SK-N-SH treated with all-trans-retinoic acid at 6 μM for 48 hours (cell line): ENCODE data around the gene ENHO.
"Not testable (repeated sequence)": the region's sequence is repeated elsewhere in the genome, so short reads cannot be mapped to it uniquely, and the experiment has no call there.

Source experiments
- ATAC-seq: fragments of 200-7000 bp; cut with Tn5 transposase; 3 replicates; pipeline ENCODE4 v1.9.1; 2020; ENCODE audit warnings: mild to moderate bottlenecking, moderate library complexity
- ARNTL ChIP-seq: fragments of 450-650 bp; formaldehyde crosslinking; IDR thresholded peaks from 2 replicates; pipeline ENCODE4 v1.5.0; 2020; ENCODE audit warnings: low read depth, mild to moderate bottlenecking, moderate library complexity, borderline replicate concordance
- CREB5 ChIP-seq: fragments of 250-450 bp; sonication (Bioruptor Pico); IDR thresholded peaks from 2 replicates; pipeline ENCODE4 v1.5.1; 2020; ENCODE audit warnings: low read depth, mild to moderate bottlenecking, moderate library complexity
- CSDC2 ChIP-seq: fragments of 250-450 bp; sonication (Bioruptor Pico); IDR thresholded peaks from 2 replicates; pipeline ENCODE4 v1.5.0; 2020; ENCODE audit warnings: mild to moderate bottlenecking, moderate library complexity
- CSRNP3 ChIP-seq: fragments of 250-450 bp; sonication (Bioruptor Pico); IDR thresholded peaks from 2 replicates; pipeline ENCODE4 v1.5.1; 2021; ENCODE audit warnings: mild to moderate bottlenecking, moderate library complexity
- ESRRG ChIP-seq: fragments of 250-450 bp; sonication (Bioruptor Pico); IDR thresholded peaks from 2 replicates; pipeline ENCODE4 v1.6.1; 2021; ENCODE audit warnings: mild to moderate bottlenecking
- GLIS3 ChIP-seq: fragments of 250-450 bp; sonication (Bioruptor Pico); IDR thresholded peaks from 2 replicates; pipeline ENCODE4 v1.5.0; 2020; ENCODE audit warnings: mild to moderate bottlenecking, moderate library complexity
- ISL1 ChIP-seq: fragments of 250-450 bp; sonication (Bioruptor Pico); IDR thresholded peaks from 2 replicates; pipeline ENCODE4 v2.1.2; 2022; ENCODE audit warnings: mild to moderate bottlenecking, moderate library complexity
- OSR1 ChIP-seq: fragments of 250-450 bp; sonication (Bioruptor Pico); IDR thresholded peaks from 2 replicates; pipeline ENCODE4 v1.8.0; 2022; ENCODE audit warnings: moderate library complexity, mild to moderate bottlenecking, inconsistent platforms
- PATZ1 ChIP-seq: fragments of 250-450 bp; sonication (Bioruptor Pico); IDR thresholded peaks from 2 replicates; pipeline ENCODE4 v1.8.0; 2020; ENCODE audit warnings: mild to moderate bottlenecking, moderate library complexity, borderline replicate concordance
- POU6F1 ChIP-seq: fragments of 250-450 bp; sonication (Bioruptor Pico); IDR thresholded peaks from 2 replicates; pipeline ENCODE4 v1.8.0; 2021; ENCODE audit warnings: low read depth, mild to moderate bottlenecking, moderate library complexity, borderline replicate concordance
- PPARA ChIP-seq: fragments of 250-450 bp; sonication (Bioruptor Pico); IDR thresholded peaks from 2 replicates; pipeline ENCODE4 v1.5.0; 2020; ENCODE audit warnings: mild to moderate bottlenecking, borderline replicate concordance
- RARB ChIP-seq: fragments of 250-450 bp; sonication (Bioruptor Pico); IDR thresholded peaks from 2 replicates; pipeline ENCODE4 v1.8.0; 2021; ENCODE audit warnings: mild to moderate bottlenecking, moderate library complexity
- SNAI2 ChIP-seq: fragments of 250-450 bp; sonication (Bioruptor Pico); IDR thresholded peaks from 2 replicates; pipeline ENCODE4 v1.5.0; 2020; ENCODE audit warnings: mild to moderate bottlenecking, moderate library complexity
- TCF4 ChIP-seq: fragments of 250-450 bp; sonication (Bioruptor Pico); IDR thresholded peaks from 2 replicates; pipeline ENCODE4 v1.8.0; 2021; ENCODE audit warnings: mild to moderate bottlenecking, moderate library complexity, borderline replicate concordance
- TOX ChIP-seq: fragments of 250-450 bp; sonication (Bioruptor Pico); IDR thresholded peaks from 2 replicates; pipeline ENCODE4 v1.8.0; 2021; ENCODE audit warnings: mild to moderate bottlenecking, moderate library complexity, borderline replicate concordance
- TSHZ2 ChIP-seq: fragments of 250-450 bp; sonication (Bioruptor Pico); IDR thresholded peaks from 2 replicates; pipeline ENCODE4 v1.5.0; 2020; ENCODE audit warnings: mild to moderate bottlenecking, moderate library complexity
- ZC3H10 ChIP-seq: fragments of 250-450 bp; sonication (Bioruptor Pico); IDR thresholded peaks from 2 replicates; pipeline ENCODE4 v1.5.1; 2021; ENCODE audit warnings: mild to moderate bottlenecking, moderate library complexity
- ZFP3 ChIP-seq: fragments of 250-450 bp; sonication (Bioruptor Pico); IDR thresholded peaks from 2 replicates; pipeline ENCODE4 v1.5.0; 2020; ENCODE audit warnings: mild to moderate bottlenecking, moderate library complexity
- ZFP30 ChIP-seq: fragments of 450-650 bp; formaldehyde crosslinking; IDR thresholded peaks from 2 replicates; pipeline ENCODE4 v1.5.0; 2022; ENCODE audit warnings: mild to moderate bottlenecking, moderate library complexity
- ZNF565 ChIP-seq: fragments of 450-650 bp; formaldehyde crosslinking; conservative IDR thresholded peaks from 2 replicates; pipeline ENCODE4 v1.5.0; 2020; ENCODE audit warnings: low read depth, mild to moderate bottlenecking, moderate library complexity
- ZNF70 ChIP-seq: fragments of 450-650 bp; formaldehyde crosslinking; IDR thresholded peaks from 2 replicates; pipeline ENCODE4 v1.5.0; 2020; ENCODE audit warnings: mild to moderate bottlenecking, moderate library complexity
- ZNF8 ChIP-seq: fragments of 450-650 bp; formaldehyde crosslinking; IDR thresholded peaks from 2 replicates; pipeline ENCODE4 v1.5.0; 2020; ENCODE audit warnings: mild to moderate bottlenecking, moderate library complexity

Gene ENHO

GRCh38 chr9:34484678-34485077, 38.1 kb downstream of the ENHO start:
- no peak for TF ChIP-seq ZC3H10
- TF ChIP-seq ISL1 (CRISPR knock-in tag) = no peak
- TF ChIP-seq GLIS3 = no peak
- no peak for TF ChIP-seq TCF4 (CRISPR knock-in tag)
- TF ChIP-seq ZFP3 (CRISPR knock-in tag) = no peak
- no peak for TF ChIP-seq CSRNP3
- TF ChIP-seq ESRRG (CRISPR knock-in tag) = no peak
- TF ChIP-seq POU6F1 (CRISPR knock-in tag) = no peak
- no peak for TF ChIP-seq CSDC2 (CRISPR knock-in tag)
- no peak for TF ChIP-seq SNAI2 (CRISPR knock-in tag)
- no peak for TF ChIP-seq RARB (CRISPR knock-in tag)
- TF ChIP-seq OSR1 (CRISPR knock-in tag) = no peak
- TF ChIP-seq PPARA (CRISPR knock-in tag) = no peak
- no peak for TF ChIP-seq ZNF70 (CRISPR knock-in tag)
- no peak for TF ChIP-seq PATZ1
- no peak for TF ChIP-seq TOX (CRISPR knock-in tag)
- TF ChIP-seq ZNF565 (CRISPR knock-in tag) = no peak
- TF ChIP-seq TSHZ2 = no peak
- no peak for TF ChIP-seq ARNTL (CRISPR knock-in tag)
- TF ChIP-seq ZFP30 (CRISPR knock-in tag) = no peak
- ATAC-seq = no peak

GRCh38 chr9:34482746-34483145, 40.0 kb downstream of the ENHO start:
- not testable (repeated sequence) for ATAC-seq

GRCh38 chr9:34481620-34482019, 41.2 kb downstream of the ENHO start:
- not testable (repeated sequence) for ATAC-seq

- ATAC-seq = no peak
- TF ChIP-seq ZNF565 (CRISPR knock-in tag) (no peak), ZNF8 (no peak), RARB (CRISPR knock-in tag) (no peak), ZC3H10 (no peak), ESRRG (CRISPR knock-in tag) (no peak), TSHZ2 (no peak), CREB5 (no peak), ZNF70 (CRISPR knock-in tag) (no peak), OSR1 (CRISPR knock-in tag) (no peak)
Observed at GRCh38 chr9:34479431-34479866, 43.3 kb downstream of the ENHO start.
